WERI-Rb-1 (cell line): ENCODE data around the gene ZYG11A.
A peak's percentile ranks its signal among the peaks of the same experiment; 100 is the strongest.

ENCODE experiments used
- DNase-seq: peaks from one replicate; pipeline ENCODE4 v3.0.0-alpha.2; 2020
- H3K27ac ChIP-seq: fragments of 250-450 bp; sonication (Bioruptor Pico); 2 replicates; pipeline ENCODE4 v1.5.1; 2020; ENCODE audit warnings: mild to moderate bottlenecking, moderate library complexity
- H3K27me3 ChIP-seq: fragments of 250-450 bp; sonication (Bioruptor Pico); 2 replicates; pipeline ENCODE4 v1.5.1; 2021; ENCODE audit warnings: mild to moderate bottlenecking, low read depth, moderate library complexity; ENCODE audit not compliant: insufficient read depth, severe bottlenecking
- H3K36me3 ChIP-seq: fragments of 250-450 bp; sonication (Bioruptor Pico); 2 replicates; pipeline ENCODE4 v1.5.1; 2020; ENCODE audit warnings: mild to moderate bottlenecking, moderate library complexity
- H3K4me3 ChIP-seq: 2 replicates; pipeline ENCODE4 v1.5.1; 2011; ENCODE audit warnings: low read depth, mild to moderate bottlenecking, control low read depth, low read length
- H3K9me3 ChIP-seq: fragments of 250-450 bp; sonication (Bioruptor Pico); 2 replicates; pipeline ENCODE4 v1.5.1; 2021; ENCODE audit warnings: mild to moderate bottlenecking, moderate library complexity; ENCODE audit not compliant: severe bottlenecking
- CTCF ChIP-seq: IDR thresholded peaks from 2 replicates; pipeline ENCODE4 v1.5.1; 2011; ENCODE audit warnings: low read depth, mild to moderate bottlenecking, control low read depth, inconsistent platforms, low read length

Gene ZYG11A

DNA sequence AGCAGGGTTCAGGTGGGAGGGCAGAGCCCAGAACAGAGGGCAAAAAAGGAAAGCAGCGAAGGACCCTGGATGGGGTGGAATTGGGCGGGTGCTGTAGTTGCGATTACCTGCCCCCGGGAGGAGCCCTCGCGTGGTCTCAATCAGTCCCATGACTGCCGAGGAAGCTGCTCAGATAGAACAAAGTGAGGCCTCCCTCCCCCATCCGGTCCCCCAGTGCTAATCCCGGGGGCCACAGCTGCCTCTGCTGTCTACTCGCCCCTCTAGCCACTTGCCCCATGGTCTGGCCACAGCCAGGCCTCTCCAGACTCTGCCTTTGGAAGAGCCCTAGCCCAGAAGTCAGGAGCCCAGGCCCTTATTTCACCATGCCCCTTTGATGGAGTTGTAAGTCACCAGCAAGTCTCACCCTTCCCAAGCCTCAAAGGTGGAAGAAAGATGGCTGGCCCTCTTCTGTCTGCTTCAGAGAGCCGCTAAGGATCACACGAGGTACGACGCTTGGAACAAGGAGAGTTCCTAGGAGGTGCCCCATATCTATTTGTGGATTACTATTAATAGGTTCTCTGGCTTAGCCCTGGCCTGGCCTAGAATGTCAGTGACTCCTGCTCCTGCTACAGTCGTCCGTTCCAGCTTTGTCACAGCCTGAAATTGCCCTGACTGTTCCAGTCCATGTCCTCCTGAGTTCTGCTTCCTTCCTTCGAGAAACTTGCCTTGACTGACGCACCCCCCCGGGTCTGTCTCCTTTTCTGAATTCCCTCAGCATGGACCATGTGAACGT is 62.6 kb downstream of the ZYG11A start:
- Histone ChIP-seq H3K9me3 (no peaks in the 10 kb centered on the region), H3K36me3 (no peaks in the 10 kb centered on the region), H3K27ac (peak overlapping the region; percentile 72), H3K27me3 (no peaks in the 10 kb centered on the region), H3K4me3 (no peak overlapping the region)
- TF ChIP-seq CTCF, result peak; percentile 80
- peak; percentile 86 for DNase-seq

GRCh38 chr1:52906135-52906603 is 63.6 kb downstream of the ZYG11A start:
- no peak for TF ChIP-seq CTCF
- Histone ChIP-seq H3K27ac (no peak overlapping the region), H3K27me3 (no peaks in the 10 kb centered on the region), H3K36me3 (no peaks in the 10 kb centered on the region), H3K9me3 (no peaks in the 10 kb centered on the region), H3K4me3 (no peak overlapping the region)
- no peak for DNase-seq

GRCh38 chr1:52907068-52907811 is 64.7 kb downstream of the ZYG11A start:
- no peak overlapping the region for H3K4me3 ChIP-seq
- H3K36me3 ChIP-seq, result no peaks in the 10 kb centered on the region
- no peak for TF ChIP-seq CTCF
- H3K27ac ChIP-seq, result no peak overlapping the region
- no peak for DNase-seq
- no peaks in the 10 kb centered on the region for H3K9me3 ChIP-seq
- no peaks in the 10 kb centered on the region for H3K27me3 ChIP-seq

DNA sequence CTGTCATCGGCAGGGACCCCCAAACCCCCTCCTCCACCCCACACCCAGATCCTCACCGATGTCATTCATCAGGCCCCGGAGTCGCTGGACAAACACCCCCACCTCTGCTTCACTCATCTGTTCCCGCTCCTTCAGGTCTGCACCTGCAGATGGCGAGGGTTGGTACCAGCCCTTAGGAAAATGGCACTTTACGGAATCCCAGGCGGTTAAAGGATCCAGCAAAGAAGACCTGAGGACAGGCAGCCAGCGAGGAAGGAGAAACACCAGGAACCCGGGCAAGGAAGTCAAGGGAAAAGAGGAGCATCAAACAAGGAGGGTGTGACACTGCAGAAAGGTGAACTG is 65.2 kb downstream of the ZYG11A start:
- H3K4me3 ChIP-seq, result no peak overlapping the region
- H3K9me3 ChIP-seq, result no peaks in the 10 kb centered on the region
- no peaks in the 10 kb centered on the region for H3K27me3 ChIP-seq
- no peak for DNase-seq
- H3K36me3 ChIP-seq, result no peaks in the 10 kb centered on the region
- TF ChIP-seq CTCF, result no peak
- no peak overlapping the region for H3K27ac ChIP-seq

DNA sequence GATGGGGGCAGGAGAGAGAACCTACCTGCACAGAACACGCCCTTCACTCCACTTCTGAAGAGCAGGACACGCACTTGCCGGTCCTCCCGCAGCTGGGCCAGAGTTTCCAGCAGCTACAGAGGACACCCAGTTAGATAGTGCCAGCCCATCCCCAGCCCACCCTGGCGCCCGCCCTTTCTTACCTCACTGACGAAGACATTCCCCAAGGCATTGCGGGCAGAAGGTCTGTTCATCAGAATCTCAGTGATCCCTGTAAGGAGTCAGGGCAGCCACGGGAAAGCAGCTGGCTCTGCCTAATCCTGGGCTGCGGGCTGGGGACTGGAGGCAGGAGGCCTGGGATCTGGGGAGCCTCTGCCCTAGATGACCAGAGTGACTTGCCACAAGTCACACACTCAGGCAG is 69.0 kb downstream of the ZYG11A start:
- peak overlapping the region; percentile 69 for H3K27ac ChIP-seq
- H3K4me3 ChIP-seq, result 0 out of 2 replicates have a peak overlapping the region, but pooled peaks have one; percentile 6
- no peaks in the 10 kb centered on the region for H3K9me3 ChIP-seq
- no peak for TF ChIP-seq CTCF
- H3K27me3 ChIP-seq, result no peaks in the 10 kb centered on the region
- no peaks in the 10 kb centered on the region for H3K36me3 ChIP-seq
- DNase-seq, result peak; percentile 84
